ENCODE results near the gene ZNF415.
"Not testable (repeated sequence)": the region's sequence is repeated elsewhere in the genome, so short reads cannot be mapped to it uniquely, and the experiment has no call there.

ZNF415 gene

DNA sequence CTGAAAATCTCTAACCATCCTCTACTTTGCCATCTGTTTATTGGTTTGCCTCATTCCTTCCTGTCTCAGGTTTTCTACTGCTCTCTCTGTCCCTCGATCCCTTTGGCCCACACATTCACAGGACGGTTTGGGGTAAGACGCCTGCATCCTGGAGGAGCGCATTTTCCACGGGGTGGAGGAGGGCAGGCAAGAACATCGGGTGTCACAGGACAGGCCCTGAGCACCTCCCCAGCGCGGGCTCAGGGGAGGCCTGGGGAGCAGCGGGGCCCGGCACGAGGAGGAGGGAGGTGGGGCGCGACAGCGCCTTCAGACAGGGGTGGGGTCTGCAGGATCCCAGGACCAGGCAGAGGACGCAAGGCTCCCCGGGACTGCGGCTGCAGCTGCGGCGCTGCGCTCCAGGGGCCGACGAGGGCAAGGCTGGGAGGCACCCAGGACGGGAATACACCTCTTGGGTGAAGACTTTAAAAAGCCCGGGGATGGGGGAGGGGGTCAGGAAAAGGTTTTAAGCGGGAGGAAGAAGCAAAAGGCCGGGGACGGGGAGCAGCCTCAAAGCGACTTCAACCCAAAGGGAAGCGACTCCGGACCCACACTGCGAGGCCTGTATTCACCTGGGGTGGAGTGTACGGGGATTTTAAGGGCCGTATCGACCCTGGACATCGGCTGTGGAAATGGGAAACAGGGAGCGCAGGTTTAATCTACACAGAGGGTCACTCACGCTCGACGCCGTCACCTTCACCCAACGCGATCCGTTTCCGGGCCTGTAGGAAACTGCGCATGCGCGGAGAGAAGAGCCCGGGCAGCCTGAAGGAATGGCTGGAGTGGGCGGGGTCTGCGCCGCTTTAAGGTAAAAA lies at the start of gene ZNF415:
Gene ZNF415 (minus strand): TSS at position 770 of the 851 bp plus-strand sequence. CDS start 10,234 bp downstream, outside the sequence.
- peak; percentile 21 for DNase-seq

- no peak for DNase-seq
Observed at GRCh38 chr19:53182202-53182601, 49.5 kb upstream of the ZNF415 start.

DNA sequence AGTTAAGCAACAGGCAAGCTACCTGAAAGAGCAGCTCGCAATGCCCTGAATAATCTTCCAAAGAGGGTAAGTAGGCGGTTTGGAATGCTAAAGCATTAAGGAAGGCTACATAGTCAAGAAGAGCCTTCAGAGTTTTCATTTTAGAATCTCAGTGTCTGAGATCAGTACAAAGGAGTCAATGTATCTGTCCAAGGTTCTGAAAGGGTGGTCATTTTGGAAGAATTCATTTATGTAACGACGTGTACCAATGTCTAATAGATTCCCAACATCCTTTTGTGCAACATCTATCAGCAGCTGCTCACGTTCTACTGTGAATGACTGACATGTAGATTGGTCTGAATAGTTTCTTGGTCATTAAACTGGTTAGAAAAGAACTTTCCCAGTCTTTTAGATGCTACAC lies 45.3 kb upstream of the ZNF415 start:
- no peak for DNase-seq

- no peak for DNase-seq
Observed at GRCh38 chr19:53172889-53173288, 40.2 kb upstream of the ZNF415 start.

GRCh38 chr19:53165691-53166091 lies 33.0 kb upstream of the ZNF415 start:
- no peak for DNase-seq

DNA sequence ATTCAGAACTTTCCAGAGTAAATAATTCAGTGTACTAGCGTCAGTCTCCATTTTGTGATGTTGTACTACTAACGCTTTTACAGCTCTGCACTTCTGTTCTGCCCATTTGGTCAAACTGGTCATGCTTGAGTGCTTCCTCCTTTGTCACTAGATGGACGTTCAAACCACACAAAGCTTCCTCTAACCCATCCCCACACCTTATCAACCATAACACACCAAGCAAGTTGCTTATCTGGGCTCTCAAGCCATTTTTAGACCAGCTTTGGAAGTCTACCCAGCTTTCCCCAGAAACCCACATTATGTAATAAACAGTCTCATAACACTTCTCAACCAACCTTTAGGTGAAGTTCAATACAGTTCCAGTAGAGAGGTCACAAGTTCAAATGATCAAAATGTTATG lies 28.4 kb upstream of the ZNF415 start:
- DNase-seq = no peak

DNA sequence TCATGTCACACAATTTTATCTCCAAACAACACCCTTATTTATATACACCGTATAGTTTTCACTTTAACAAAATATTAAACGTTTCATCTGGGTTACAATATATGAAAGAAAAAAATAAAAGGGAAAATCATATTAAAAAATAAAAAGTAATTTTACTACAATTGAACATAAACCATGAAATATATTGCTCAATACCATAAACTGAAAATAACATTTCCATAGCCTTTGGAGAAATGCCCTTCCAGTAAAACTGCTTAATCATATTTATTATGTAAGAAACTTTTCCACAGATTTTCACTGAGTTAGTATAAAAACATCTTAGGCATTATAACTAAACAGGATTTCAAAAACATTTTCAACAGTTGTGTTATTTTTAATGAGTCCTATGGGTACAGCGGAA lies 27.6 kb upstream of the ZNF415 start:
- DNase-seq = no peak

DNA sequence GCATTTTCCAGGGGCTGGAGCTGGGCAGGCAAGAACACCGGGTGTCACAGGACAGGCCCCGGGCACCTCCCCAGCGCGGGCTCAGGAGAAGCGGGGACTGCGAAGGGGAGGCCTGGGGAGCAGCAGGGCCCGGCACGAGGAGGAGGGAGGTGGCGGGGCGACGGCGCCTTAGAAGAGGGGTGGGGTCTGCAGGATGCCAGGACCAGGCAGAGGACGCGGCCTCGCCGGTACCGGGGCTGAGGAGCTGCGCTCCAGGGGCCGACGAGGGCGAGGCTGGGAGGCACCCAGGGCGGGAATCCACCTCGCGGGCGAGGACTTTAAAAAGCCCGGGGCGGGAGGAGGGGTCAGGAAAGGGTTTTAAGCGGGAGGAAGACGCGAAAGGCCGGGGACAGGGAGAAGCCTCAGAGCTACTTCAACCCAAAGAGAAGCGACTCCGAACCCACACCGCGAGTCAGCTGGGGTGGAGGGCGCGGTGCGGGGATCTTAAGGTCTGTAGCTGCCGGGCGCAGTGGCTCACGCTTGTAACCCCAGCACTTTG lies 25.5 kb upstream of the ZNF415 start:
- DNase-seq = no peak

GRCh38 chr19:53157626-53158025 lies 24.9 kb upstream of the ZNF415 start:
- no peak for DNase-seq

DNA sequence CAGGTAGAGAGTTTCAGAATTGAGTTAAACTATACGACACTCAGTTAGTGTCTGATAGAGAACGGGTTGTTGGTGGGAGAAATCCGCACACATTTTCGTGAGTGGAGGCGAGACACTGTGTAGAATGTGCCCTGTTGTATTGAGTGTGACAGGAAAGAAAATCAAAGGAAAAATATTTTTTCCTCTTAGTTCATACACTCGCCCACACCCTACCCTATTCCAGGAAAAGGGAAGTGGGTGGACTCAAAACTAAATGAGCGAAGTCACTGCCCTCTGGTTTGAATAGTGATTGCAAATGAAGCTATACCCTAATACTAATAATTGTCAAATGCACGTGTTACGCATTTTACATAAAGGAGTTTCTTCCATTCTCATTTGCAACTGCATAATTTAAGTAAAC lies 24.1 kb upstream of the ZNF415 start:
- DNase-seq = no peak

- no peak for DNase-seq
Observed at GRCh38 chr19:53147645-53148044, 14.9 kb upstream of the ZNF415 start.

GRCh38 chr19:53140351-53140750 lies 7.6 kb upstream of the ZNF415 start:
- DNase-seq = no peak

DNA sequence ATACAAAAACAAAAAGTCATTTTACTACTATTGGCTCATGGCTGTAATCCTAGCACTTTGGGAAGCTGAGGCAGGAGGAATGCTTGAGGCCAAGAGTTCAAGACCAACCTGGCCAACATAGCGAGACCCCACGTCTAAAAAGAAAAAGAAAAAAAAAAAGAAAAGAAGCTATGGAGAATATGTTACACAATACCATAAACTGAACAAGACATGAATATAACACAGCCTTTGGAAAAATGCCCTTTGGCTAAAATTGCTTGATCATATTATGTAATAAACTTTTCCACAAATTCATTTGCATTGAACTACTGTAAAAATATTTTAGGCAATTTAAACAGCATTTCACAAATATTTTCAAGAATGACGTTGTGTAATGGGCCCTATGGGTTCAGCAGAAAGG lies 3.7 kb upstream of the ZNF415 start:
- no peak for DNase-seq

- no peak for DNase-seq
Observed at GRCh38 chr19:53131727-53132126, 983 bp downstream of the ZNF415 start.

DNA sequence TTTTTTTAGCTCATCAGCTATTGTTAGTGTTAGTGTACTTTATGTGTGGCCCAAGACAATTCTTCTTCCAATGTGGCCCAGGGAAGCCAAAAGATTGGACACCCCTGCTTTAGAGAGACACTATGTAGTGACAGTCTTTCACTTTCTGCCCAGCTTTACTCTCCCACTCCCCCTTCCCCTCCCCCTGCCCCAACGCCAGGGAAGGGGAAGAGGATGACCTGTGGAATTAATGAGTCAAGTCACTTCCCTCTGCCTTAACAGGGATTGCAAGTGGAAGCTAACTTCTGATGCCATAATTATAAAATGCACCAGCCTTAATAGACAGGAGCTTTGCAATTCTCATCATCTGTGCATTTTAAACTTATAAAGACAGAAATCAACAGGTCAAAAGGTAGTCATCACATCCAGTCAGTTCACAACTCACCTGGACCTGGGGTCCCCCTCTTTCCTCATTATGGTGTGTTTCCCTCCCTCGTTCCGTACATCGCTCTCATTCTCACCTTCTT lies 1.6 kb downstream of the ZNF415 start:
- DNase-seq = no peak

DNA sequence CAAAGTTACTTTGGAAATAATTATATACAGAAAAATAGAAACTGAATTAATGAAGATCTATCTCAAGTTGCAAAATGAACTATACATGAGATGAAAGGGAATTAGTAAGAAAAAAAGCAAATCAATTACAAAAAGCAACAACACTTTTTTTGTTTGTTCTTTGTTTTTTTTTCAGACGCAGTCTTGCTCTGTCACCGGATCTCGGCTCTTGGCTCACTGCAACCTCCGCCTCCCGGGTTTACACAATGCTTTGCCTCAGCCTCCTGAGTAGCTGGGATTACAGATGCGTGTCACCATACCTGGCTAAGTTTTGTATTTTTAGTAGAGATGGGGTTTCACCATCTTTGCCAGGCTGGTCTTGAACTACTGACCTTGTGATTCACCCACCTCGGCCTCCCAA lies 2.2 kb downstream of the ZNF415 start:
- DNase-seq = no peak

DNA sequence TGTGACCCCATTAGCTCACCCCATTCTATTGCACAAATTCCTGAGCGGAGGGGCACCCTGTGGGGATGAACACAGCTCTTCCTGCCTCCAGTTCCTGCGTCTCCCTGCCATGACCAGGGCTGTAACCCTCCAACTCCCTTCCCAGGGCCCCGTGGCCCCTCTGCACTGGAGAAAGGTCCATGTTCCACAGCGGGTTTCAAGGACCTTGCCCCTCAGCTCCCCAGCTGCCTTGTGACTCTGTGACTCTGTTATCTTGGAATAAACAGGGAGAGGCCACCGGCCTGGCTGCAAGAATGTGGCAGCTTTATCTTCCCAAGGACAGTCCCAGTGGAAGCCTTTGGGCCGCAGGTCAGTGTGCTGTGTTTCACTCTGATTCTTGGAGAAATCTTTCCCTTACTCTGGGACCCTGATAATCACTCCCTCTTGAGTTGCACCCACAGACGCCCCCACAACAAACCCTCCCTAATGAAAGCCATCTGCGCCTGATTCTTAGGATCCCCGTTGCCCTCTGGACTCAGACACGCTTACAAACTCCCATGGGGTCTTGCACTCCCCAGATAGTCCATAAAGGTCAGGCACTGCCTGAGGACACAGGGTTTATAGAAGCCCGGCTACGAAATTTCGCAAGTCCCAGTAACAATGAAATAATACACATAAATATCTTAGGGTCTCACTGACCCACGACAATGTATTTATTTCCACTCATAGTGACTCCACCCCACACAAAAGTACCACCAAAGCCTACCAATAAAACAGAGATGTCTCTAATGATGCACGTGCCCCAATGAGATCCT lies 5.8 kb downstream of the ZNF415 start:
- not testable (repeated sequence) for DNase-seq

DNA sequence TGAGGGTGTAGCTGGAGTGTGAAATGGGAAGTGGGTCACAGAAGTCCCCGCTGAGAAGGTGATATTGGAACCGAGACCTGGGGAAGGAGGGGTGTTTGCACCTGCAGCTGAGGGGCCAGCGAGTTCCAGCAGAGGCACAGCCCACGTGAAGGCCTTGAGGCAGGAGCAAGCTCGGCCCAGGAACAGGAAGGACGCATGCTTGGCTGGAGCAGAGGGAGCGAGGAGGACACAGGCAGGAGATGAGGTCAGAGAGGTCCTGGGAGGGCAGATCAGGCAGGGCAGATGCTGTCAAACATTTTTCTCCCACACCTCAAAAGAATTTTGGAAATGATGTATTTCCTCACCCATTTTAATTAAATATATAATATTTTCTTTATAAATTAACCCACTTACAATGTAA lies 9.3 kb downstream of the ZNF415 start:
- no peak for DNase-seq

GRCh38 chr19:53112286-53112685 lies 20.4 kb downstream of the ZNF415 start:
- no peak for DNase-seq

GRCh38 chr19:53109527-53109926 lies 23.2 kb downstream of the ZNF415 start:
- DNase-seq = no peak

GRCh38 chr19:53103234-53104203 lies 29.2 kb downstream of the ZNF415 start, which contains the start of gene ZNF160:
Gene ZNF160, minus strand, starts transcription at chr19:53103422. Its CDS starts 17,146 bp downstream, at chr19:53086276.
- DNase-seq = peak; percentile 90

DNA sequence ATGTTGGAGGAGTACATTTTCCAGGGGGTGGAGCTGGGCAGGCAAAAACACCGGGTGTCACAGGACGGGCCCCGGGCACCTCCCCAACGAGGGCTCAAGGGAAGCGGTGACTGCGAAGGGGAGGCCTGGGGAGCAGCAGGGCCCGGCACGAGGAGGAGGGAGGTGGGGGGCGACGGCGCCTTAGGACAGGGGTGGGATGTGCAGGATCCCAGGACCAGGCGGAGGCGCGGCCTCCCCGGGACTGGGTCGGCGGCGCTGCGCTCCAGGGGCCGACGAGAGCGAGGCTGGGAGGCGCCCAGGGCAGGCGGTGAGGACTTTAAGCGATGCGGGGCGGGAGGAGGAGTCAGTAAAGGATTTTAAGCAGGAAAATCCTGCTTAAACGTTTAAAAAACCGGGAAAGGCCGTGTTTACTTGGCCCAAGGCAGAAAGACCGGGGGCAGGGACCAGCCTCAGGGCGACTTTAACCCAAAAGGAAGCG lies 29.9 kb downstream of the ZNF415 start:
- DNase-seq = no peak
